Neural cell (in vitro differentiated cells): ENCODE measurements around the gene ITGA11.

Experiments
- MXI1 ChIP-seq: fragments of 450-650 bp; conservative IDR thresholded peaks from 2 replicates; pipeline ENCODE4 v1.6.1; 2014; ENCODE audit warnings: antibody characterized with exemption, mild to moderate bottlenecking; ENCODE audit not compliant: poor library complexity, severe bottlenecking
- POLR2AphosphoS5 ChIP-seq: IDR thresholded peaks from 2 replicates; pipeline ENCODE4 v1.6.1; 2012
- RAD21 ChIP-seq: fragments of 450-650 bp; conservative IDR thresholded peaks from 2 replicates; pipeline ENCODE4 v1.6.1; 2014; ENCODE audit warnings: antibody characterized with exemption, mild to moderate bottlenecking, moderate library complexity
- REST ChIP-seq: IDR thresholded peaks from 2 replicates; pipeline ENCODE4 v1.6.1; 2012; ENCODE audit warnings: borderline replicate concordance
- SMC3 ChIP-seq: fragments of 450-650 bp; conservative IDR thresholded peaks from 2 replicates; pipeline ENCODE4 v1.6.1; 2014; ENCODE audit warnings: antibody characterized with exemption, mild to moderate bottlenecking, moderate library complexity; ENCODE audit not compliant: poor library complexity
- TAF1 ChIP-seq: IDR thresholded peaks from 2 replicates; pipeline ENCODE4 v1.6.1; 2012; ENCODE audit warnings: low read depth
- TF ChIP-seq, protein P1 (sequence below): fragments of 450-650 bp; IDR thresholded peaks from 2 replicates; pipeline ENCODE4 v1.5.1; 2014; ENCODE audit warnings: antibody characterized with exemption, mild to moderate bottlenecking, moderate library complexity; ENCODE audit not compliant: poor library complexity, severe bottlenecking

- TF ChIP-seq, protein P1, sequence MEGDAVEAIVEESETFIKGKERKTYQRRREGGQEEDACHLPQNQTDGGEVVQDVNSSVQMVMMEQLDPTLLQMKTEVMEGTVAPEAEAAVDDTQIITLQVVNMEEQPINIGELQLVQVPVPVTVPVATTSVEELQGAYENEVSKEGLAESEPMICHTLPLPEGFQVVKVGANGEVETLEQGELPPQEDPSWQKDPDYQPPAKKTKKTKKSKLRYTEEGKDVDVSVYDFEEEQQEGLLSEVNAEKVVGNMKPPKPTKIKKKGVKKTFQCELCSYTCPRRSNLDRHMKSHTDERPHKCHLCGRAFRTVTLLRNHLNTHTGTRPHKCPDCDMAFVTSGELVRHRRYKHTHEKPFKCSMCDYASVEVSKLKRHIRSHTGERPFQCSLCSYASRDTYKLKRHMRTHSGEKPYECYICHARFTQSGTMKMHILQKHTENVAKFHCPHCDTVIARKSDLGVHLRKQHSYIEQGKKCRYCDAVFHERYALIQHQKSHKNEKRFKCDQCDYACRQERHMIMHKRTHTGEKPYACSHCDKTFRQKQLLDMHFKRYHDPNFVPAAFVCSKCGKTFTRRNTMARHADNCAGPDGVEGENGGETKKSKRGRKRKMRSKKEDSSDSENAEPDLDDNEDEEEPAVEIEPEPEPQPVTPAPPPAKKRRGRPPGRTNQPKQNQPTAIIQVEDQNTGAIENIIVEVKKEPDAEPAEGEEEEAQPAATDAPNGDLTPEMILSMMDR, result no peak
- TF ChIP-seq MXI1 (no peak), TAF1 (no peak), SMC3 (no peak), RAD21 (no peak), REST (no peak), POLR2AphosphoS5 (no peak)
These were observed 4.0 kb downstream of the ITGA11 start for GRCh38 chr15:68427963-68428362.
